Kidney epithelial cell (primary cell): Measurements from ENCODE around the gene HLCS. TPM values are rescaled to one million over a fixed set of nuclear protein-coding genes. Genes with fewer than 3 reads are reported as not detected.

Experiments
- DNase-seq: peaks from one replicate; pipeline ENCODE4 v3.0.0-alpha.2; 2010; ENCODE audit warnings: low read depth
- H3K27me3 ChIP-seq: 2 replicates; pipeline ENCODE4 v1.6.0; 2011; ENCODE audit warnings: low read length; ENCODE audit not compliant: control insufficient read depth, insufficient read depth
- H3K36me3 ChIP-seq: 2 replicates; pipeline ENCODE4 v1.5.1; 2011; ENCODE audit warnings: low read length; ENCODE audit not compliant: control insufficient read depth, insufficient read depth
- H3K4me3 ChIP-seq: 2 replicates; pipeline ENCODE4 v1.5.1; 2011; ENCODE audit warnings: low read depth, mild to moderate bottlenecking, control low read depth, low read length
- total RNA-seq: library from RNA; depleted of rRNA; stranded (reverse); fragments of >200 nt; gene quantifications from 2 replicates; pipeline ENCODE4 v1.2.3, GENCODE V29; 2015
- TF ChIP-seq, protein P1 (sequence below): IDR thresholded peaks from 2 replicates; pipeline ENCODE4 v1.5.1; 2011; ENCODE audit warnings: mild to moderate bottlenecking, moderate library complexity, low read length, control low read depth, inconsistent platforms; ENCODE audit not compliant: insufficient read depth, poor library complexity, severe bottlenecking

Gene HLCS
- total RNA-seq, 1 donor from 2014 or later = 26.7 TPM

DNA sequence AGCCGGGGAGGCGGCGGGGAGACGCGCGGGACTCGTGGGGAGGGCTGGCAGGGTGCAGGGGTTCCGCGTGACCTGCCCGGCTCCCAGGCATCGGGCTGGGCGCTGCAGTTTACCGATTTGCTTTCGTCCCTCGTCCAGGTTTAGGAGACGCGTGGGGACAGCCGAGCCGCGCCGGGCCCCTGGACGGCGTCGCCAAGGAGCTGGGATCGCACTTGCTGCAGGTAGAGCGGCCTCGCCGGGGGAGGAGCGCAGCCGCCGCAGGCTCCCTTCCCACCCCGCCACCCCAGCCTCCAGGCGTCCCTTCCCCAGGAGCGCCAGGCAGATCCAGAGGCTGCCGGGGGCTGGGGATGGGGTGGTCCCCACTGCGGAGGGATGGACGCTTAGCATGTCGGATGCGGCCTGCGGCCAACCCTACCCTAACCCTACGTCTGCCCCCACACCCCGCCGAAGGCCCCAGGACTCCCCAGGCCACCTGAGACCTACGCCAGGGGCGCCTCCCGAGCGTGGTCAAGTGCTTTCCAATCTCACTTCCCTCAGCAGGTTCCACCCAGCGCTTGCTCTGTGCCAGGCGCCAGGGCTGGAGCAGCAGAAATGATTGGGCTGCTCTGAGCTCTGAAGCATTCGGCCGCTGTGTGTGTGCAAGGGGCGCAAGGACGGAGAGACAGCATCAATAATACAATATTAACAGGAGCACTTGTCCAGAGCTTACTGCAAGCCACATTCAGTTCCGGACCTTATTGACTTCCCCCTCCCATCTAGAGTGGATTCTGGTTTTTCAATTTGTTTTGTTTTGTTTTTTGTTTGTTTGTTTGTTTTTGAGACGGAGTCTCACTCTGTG is 257.2 kb downstream of the HLCS start:
- Histone ChIP-seq H3K27me3 (peaks cover 66% of the 10 kb centered on the region), H3K36me3 (no peaks in the 10 kb centered on the region), H3K4me3 (no peak overlapping the region)
- TF ChIP-seq, protein P1, sequence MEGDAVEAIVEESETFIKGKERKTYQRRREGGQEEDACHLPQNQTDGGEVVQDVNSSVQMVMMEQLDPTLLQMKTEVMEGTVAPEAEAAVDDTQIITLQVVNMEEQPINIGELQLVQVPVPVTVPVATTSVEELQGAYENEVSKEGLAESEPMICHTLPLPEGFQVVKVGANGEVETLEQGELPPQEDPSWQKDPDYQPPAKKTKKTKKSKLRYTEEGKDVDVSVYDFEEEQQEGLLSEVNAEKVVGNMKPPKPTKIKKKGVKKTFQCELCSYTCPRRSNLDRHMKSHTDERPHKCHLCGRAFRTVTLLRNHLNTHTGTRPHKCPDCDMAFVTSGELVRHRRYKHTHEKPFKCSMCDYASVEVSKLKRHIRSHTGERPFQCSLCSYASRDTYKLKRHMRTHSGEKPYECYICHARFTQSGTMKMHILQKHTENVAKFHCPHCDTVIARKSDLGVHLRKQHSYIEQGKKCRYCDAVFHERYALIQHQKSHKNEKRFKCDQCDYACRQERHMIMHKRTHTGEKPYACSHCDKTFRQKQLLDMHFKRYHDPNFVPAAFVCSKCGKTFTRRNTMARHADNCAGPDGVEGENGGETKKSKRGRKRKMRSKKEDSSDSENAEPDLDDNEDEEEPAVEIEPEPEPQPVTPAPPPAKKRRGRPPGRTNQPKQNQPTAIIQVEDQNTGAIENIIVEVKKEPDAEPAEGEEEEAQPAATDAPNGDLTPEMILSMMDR = no peak
- DNase-seq = no peak

DNA sequence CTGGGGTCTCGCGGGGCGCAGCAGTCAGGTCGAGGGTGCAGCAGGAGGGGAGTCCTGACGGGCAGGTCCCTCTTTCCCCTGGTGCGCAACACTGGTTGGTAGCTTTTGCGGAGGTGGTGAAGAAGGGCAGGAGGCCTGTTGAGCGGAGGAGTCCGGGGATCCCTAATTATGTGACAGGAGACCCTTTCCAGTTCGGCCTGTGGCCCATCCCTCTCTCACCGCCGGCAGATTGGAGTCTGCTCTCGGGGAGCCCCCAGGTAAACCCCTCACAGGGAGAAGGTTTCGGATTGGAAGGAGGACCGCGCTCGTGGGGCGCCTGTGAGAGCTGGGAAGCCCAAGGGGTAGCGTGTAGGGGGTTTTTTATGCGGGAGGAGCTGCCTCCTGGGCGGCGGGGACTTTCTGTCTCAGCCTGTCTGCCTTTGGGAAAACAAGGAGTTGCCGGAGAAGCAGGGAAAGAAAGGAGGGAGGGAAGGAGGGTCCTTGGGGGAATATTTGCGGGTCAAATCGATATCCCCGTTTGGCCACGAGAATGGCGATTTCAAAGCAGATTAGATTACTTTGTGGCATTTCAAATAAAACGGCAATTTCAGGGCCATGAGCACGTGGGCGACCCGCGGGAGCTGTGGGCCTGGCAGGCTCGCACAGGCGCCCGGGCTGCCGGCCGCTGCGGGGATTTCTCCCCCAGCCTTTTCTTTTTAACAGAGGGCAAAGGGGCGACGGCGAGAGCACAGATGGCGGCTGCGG is 258.0 kb downstream of the HLCS start:
- TF ChIP-seq, protein P1 = no peak
- Histone ChIP-seq H3K27me3 (peaks cover 73% of the 10 kb centered on the region), H3K36me3 (no peaks in the 10 kb centered on the region), H3K4me3 (peak overlapping the region; percentile 9)
- no peak for DNase-seq

DNA sequence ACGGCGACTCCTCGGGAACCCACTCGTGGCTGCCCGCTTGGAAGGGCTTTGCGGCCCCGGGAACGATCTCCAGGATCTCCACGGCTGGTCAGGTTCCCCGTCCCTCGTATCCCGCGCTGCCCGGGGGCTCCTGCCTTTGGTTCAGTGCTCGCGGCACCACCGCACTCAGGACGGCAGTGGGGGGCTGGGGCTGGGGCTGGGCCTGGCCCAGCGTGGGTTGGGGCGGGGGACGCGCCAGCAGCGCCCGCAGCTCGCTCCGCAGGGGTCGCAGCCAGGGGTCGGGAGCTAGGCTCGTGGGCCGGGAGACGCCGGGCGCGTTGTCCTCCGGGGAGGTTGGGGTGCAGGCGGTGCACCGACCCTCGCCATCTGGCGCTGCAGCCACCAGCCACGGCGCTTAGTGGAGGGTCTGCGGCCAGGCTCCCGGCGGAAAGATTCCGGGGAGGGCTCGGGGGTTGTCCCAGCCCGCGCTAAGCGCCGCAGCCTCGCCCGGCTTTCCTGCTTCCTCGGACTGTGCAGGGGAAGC is 258.6 kb downstream of the HLCS start:
- TF ChIP-seq, protein P1 = no peak
- Histone ChIP-seq H3K27me3 (peaks cover 80% of the 10 kb centered on the region), H3K36me3 (no peaks in the 10 kb centered on the region), H3K4me3 (no peak overlapping the region)
- DNase-seq = no peak

DNA sequence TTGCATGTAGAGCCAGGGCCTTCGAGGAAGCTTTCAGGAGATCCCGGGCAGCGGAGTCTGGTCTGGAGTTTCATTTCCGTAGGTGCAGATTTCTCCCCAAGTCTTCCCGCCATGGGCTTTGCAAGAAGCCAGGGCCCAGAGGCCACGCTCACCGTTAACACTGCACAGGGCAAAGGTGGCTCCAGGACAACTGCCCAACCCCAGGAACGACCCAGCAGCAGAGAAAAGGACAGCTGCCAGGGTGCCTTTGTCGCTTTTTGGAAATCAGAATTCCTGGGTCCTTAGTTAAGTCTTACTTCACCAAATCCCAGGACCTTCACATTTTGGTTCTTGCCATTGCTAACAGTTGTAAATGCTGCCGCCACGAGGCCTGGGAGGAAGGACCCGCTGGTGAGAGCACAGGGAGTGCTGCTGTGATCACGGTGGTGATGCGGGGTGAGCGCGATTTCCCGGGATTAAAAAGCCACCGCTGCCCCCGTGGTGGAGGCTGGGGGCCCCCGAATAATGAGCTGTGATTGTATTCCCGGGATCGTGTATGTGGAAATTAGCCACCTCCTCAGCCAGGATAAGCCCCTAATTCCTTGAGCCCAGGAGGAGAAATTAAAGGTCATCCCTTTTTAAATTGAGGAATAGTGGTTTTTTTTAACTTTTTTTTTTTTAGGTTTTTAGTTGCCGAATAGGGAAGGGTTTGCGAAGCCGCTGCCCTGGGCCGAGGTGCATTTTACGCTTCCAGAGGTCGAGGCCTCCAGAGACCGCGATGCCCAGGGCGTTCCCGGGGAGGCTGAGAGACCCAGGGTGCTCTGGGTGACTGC is 259.3 kb downstream of the HLCS start:
- Histone ChIP-seq H3K36me3 (no peaks in the 10 kb centered on the region), H3K4me3 (no peak overlapping the region), H3K27me3 (peaks cover 86% of the 10 kb centered on the region)
- no peak for DNase-seq
- TF ChIP-seq, protein P1 = no peak

DNA sequence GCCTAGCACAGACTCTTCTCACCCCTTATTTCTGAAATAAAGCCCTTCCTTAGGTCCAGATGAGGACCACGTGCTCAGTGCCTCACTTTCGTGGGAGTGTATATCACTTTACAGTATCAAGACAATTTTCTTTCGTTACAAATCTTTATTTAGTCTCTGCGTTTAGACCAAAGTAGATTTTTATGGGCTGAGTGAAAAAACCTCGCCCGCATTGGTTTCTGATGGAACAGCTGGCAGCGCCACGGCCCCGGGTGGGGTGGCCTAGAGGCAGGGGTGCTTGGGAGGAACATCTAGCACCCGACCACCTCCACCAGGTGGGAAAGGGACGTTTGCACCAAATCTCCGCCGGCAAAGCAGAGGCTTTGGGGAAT is 260.0 kb downstream of the HLCS start:
- Histone ChIP-seq H3K36me3 (no peaks in the 10 kb centered on the region), H3K4me3 (no peak overlapping the region), H3K27me3 (peaks cover 90% of the 10 kb centered on the region)
- TF ChIP-seq, protein P1 = no peak
- DNase-seq = no peak
